ENCODE data around the gene CHCHD4.

DNA sequence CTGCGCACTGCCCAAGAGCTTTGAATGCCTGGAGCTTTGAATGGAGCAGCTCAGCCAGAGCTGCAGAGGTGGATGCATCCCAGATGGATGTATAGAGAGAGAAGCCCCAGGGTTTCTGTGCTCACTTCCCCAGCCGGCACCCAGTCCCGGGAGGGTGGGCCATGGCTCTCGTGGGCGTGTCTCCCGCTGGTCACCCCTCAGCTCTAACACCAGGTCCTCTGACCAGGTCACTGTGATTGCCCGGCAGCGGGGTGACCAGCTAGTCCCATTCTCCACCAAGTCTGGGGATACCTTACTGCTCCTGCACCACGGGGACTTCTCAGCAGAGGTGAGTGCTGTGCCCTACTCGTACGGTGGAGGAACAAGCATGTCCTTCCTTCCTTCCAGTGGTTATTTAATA lies 10.9 kb upstream of the CHCHD4 start:
- TF ChIP-seq, protein P1, sequence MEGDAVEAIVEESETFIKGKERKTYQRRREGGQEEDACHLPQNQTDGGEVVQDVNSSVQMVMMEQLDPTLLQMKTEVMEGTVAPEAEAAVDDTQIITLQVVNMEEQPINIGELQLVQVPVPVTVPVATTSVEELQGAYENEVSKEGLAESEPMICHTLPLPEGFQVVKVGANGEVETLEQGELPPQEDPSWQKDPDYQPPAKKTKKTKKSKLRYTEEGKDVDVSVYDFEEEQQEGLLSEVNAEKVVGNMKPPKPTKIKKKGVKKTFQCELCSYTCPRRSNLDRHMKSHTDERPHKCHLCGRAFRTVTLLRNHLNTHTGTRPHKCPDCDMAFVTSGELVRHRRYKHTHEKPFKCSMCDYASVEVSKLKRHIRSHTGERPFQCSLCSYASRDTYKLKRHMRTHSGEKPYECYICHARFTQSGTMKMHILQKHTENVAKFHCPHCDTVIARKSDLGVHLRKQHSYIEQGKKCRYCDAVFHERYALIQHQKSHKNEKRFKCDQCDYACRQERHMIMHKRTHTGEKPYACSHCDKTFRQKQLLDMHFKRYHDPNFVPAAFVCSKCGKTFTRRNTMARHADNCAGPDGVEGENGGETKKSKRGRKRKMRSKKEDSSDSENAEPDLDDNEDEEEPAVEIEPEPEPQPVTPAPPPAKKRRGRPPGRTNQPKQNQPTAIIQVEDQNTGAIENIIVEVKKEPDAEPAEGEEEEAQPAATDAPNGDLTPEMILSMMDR (IDR thresholded peaks at IDR 0.05), result no peak
- no peak for TF ChIP-seq POLR2AphosphoS5 (IDR thresholded peaks at IDR 0.05; ENCODE audit: low read depth, low read length)
- no peak for TF ChIP-seq YY1 (IDR thresholded peaks at IDR 0.05; ENCODE audit: low read depth)
- TF ChIP-seq CHD2 (IDR thresholded peaks at IDR 0.05; ENCODE audit: low read length, partially characterized antibody), result no peak
- TF ChIP-seq NFIC (IDR thresholded peaks at IDR 0.05; ENCODE audit: borderline replicate concordance), result no peak
